ENCODE measurements around the gene KCNC3.

DNA sequence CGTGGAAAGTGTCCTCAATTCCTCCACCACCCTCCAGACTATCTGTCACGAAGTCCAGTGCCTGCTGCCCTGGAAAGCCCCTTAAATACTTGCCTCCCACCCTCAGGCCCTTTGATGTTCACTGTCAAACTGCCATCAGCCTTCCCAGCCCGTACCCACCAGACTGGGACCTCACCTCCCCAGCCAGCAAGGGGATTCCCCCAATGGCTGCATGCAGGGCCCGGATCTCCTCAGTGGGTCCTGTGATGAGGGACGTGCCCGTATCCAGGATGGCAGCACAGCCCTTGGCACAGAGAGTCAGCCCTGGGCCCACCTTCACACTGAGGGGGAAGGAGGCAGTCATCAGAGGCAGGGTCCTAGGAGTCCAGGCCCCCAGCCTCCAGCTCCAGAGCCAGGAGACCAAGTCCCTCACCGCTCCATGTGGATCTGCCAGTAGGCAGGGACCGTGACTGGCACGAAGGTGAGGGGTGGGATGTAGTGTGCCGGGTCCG is 30.2 kb upstream of the KCNC3 start:
- TF ChIP-seq MXI1 (IDR thresholded peaks at IDR 0.05; ENCODE audit: borderline replicate concordance, low read depth, low read length) (no peak), ZNF124 (CRISPR knock-in tag; IDR thresholded peaks at IDR 0.05) (no peak), SMC3 (IDR thresholded peaks at IDR 0.05; ENCODE audit: low read length) (no peak), RAD21 (CRISPR knock-in tag; IDR thresholded peaks at IDR 0.05) (no peak), BHLHE40 (IDR thresholded peaks at IDR 0.05; ENCODE audit: low read length) (no peak), SMARCE1 (IDR thresholded peaks at IDR 0.05; ENCODE audit: borderline replicate concordance) (no peak), SRF (IDR thresholded peaks at IDR 0.05; ENCODE audit: low read depth, low read length) (no peak), JUND (CRISPR knock-in tag; IDR thresholded peaks at IDR 0.05) (no peak), ZNF792 (CRISPR knock-in tag; IDR thresholded peaks at IDR 0.05) (no peak), SP4 (CRISPR knock-in tag; IDR thresholded peaks at IDR 0.05) (no peak)
- TF ChIP-seq, protein P1, sequence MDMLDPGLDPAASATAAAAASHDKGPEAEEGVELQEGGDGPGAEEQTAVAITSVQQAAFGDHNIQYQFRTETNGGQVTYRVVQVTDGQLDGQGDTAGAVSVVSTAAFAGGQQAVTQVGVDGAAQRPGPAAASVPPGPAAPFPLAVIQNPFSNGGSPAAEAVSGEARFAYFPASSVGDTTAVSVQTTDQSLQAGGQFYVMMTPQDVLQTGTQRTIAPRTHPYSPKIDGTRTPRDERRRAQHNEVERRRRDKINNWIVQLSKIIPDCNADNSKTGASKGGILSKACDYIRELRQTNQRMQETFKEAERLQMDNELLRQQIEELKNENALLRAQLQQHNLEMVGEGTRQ (IDR thresholded peaks at IDR 0.05; ENCODE audit: low read depth, low read length): no peak
- TF ChIP-seq, protein P1 (CRISPR knock-in tag; IDR thresholded peaks at IDR 0.05; ENCODE audit: borderline replicate concordance): no peak
- TF ChIP-seq, protein P2, sequence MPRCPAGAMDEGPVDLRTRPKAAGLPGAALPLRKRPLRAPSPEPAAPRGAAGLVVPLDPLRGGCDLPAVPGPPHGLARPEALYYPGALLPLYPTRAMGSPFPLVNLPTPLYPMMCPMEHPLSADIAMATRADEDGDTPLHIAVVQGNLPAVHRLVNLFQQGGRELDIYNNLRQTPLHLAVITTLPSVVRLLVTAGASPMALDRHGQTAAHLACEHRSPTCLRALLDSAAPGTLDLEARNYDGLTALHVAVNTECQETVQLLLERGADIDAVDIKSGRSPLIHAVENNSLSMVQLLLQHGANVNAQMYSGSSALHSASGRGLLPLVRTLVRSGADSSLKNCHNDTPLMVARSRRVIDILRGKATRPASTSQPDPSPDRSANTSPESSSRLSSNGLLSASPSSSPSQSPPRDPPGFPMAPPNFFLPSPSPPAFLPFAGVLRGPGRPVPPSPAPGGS (CRISPR knock-in tag; IDR thresholded peaks at IDR 0.05): no peak

All from HepG2 (cell line).